HG02678 (cell line): Measurements from ENCODE around the gene PAN2.
A peak's percentile ranks its signal among the peaks of the same experiment; 100 is the strongest.
"Not testable (repeated sequence)": the region's sequence is repeated elsewhere in the genome, so short reads cannot be mapped to it uniquely, and the experiment has no call there.

Experiments used
- ATAC-seq: cut with Tn5 transposase; IDR thresholded peaks from one replicate; pipeline ENCODE4 v1.9.1; 2021; ENCODE audit warnings: mild to moderate bottlenecking, moderate library complexity; ENCODE audit not compliant: unreplicated experiment

Gene PAN2

DNA sequence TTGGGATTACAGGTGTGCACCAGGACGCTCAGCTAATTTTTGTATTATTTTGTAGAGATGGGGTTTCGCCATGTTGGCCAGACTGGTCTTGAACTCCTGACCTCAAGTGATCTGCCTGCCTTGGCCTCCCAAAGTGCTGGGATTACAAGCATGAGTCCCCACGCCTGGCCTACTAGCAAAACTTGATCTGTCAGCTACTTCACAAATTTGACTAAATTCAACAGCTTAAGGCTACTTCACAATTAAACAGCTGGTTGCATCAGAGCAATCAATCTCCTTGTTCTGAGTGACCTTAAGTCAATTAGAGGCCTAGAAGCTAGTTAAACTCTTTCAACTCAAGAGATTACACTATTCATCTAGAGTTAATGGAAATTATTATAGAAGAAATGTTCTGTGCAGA, 54.9 kb downstream of the PAN2 start:
- ATAC-seq = no peak

DNA sequence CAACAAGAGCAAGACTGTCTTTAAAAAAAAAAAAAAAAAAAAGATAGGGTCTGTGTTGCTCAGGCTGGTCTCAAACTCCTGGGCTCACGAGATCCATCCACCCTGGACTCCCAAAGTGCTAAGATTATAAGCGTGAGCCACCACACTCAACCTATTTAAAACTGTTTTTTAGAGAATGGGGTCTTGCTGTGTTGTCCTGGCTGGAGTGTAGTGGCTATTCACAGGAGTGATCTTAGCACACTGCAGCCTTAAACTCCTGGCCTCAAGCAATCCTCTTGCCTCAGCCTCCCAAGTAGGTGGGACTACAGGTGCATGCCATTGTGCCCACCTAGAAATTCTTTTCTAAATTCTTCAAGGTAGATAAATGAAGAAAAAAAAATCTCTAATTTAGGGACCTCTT, 59.5 kb downstream of the PAN2 start:
- ATAC-seq = no peak

GRCh38 chr12:56272468-56272867, 61.3 kb downstream of the PAN2 start:
- not testable (repeated sequence) for ATAC-seq

- ATAC-seq = no peak
Observed at GRCh38 chr12:56271031-56271430, 62.8 kb downstream of the PAN2 start.

DNA sequence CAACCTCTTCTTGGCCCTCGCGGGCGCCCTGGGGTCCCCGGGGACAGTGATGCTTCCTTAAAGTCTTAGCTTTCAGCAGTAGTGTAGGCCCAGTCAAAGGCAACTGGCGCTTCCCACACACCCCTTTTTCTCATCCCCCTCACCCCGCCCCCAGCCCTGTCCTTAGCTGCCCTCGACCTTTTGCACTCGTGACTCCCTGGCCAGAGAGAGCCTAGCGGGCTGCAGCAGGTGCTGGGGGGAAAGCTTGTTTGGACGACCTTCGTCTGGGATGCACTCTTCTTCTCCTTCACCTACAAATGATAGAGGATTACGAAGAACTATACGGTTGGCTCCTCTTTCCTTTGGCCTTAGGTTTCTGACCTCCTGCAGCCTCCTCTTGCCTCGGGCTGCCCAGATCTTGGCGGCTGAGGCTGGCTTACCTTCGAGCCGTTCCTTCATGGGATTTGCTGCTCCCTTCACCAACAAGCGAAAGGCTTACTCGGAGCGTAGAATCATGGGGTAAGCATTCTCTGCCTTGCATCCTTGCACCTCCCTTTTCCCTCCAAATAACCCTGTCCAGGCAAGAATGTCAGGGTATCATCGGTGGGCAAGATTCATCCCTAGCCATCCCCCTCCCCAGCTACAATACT, 66.2 kb downstream of the PAN2 start:
- peak; percentile 14 for ATAC-seq

DNA sequence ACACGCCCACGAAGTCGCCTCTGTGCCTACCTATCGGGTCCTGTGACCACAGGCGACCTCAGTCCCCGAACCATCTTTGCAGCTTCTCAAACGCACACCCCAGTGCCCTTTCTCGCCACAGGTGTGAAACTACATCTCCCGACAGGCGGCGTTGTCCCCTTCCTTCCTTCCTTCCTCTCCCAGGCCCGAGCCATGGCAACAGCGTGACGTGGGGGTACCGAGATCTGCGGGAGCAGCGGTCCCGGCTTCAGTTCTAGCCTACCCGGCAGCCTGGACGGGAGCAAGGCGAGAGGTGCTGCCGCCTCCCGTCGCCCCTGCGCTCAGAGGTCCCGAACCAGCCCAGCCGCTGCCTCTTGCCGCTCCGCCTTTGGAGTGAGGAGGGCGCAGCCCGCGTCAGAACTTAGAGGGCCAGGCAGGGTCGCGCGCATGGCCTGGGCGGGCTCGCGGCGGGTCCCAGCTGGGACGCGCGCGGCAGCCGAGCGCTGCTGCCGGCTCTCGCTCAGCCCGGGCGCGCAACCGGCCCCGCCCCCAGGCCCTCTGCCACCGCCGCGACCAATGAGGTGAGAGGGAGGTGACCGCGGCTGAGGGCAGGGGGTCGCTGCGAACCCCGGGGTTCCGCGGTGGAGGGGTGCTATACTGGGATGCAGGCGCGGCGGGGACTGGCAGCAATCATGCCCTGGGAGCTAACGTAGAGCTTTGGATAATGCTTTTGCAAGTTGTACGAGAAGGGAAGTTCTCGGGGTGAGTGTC, 66.9 kb downstream of the PAN2 start, which contains the start of gene COQ10A:
Gene COQ10A, plus strand, starts transcription at position 250 of the 750 bp plus-strand sequence. Its CDS starts 177 bp downstream, at position 427.
- ATAC-seq = peak; percentile 95
